HK-2 (cell line): ENCODE data around the gene BRSK1.

ENCODE experiments used
- DNase-seq: peaks from one replicate; pipeline ENCODE4 v3.0.0-alpha.2; 2018; ENCODE audit not compliant: unreplicated experiment

Gene BRSK1

DNA sequence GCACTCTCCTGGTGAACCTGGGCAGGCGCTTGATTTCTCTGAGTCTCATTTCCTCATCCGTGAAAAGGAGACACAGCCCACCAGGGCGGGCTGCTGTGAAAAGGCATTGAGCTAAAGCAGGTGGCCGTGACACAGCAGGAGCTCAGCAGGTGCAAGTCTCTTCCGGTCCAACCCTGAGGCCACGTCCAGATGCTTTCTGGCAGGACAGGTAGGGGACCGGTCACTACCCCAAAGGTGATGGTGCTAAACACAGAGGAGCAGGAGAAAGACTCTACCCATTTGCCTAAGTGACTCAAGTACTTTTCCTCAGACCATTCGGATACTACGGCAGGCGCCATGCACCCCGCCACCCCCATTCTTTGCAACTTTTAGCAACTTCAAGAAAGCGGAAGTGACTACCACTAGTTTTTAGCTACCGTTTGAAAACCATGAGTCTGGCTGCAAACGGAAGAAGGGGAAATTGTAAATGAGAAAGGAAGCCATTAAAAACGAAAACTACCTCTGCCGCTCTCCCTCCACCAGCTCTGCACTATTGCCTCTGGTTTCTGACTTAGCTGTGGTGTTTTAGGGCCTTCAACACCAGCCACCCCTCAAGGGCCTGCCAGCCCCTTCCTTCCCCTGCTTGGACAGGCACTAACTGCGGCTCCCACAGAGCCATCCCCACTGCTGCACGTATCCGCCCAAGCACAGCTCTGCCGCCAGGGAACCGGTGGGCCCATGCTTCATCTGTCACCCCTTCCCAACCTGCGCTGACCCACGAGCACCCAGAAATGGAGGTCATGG is 29.8 kb upstream of the BRSK1 start:
- DNase-seq: no peak

DNA sequence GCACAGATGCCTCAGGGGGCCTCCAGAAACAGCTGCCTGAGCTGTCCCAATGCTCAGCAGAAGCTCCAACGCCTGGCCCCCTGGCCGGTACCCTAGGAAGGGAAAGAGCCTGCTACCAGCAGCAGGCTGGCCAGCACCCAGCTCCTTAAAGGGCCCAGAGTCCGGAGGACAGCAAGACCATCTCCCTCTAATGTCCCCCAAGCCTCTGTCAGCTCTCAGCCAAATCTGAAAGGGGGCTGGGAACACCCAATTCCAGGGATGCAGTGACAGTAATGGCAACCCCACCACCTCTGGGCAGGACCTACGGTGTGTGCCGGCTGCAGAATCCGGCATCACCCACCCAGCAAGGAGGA is 29.2 kb upstream of the BRSK1 start:
- DNase-seq: no peak

DNA sequence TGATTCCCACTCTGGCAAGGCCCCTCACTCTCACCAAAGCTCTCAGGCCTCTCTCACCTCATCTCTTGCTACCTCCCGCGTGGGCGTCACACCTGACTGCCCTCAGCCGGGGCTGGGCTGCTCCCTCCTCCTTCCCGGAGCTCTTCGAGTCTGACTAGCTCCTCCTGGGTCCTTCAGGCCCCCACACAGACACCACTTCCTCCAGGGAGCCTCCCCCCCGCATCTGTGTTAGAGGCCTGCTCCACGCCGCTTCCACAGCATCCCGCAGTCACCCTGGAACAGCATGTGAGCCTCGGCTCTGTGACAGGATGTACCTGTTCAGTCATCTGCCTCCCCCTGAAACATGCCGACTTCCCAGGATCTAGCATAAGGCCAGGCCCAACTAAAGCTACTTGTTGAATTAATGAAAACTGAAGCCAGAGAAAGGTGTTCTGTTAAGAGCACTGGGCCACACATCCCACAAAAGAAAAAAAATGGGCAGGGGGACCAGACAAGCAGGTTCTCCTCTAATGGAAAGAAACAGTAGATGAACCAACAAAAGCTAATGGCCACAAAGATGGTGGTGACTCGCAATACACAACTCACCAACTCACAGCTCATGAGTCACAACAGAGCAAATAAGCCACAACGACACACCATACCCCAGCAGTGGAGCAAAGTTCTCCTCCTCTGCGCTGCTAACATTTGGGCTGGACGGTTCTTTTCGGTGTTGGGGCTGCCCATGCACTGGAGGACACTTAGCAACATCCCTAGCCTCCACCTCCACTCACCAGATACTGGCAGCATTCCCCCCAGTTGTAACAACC is 28.0 kb upstream of the BRSK1 start:
- peak; percentile 66 for DNase-seq

DNA sequence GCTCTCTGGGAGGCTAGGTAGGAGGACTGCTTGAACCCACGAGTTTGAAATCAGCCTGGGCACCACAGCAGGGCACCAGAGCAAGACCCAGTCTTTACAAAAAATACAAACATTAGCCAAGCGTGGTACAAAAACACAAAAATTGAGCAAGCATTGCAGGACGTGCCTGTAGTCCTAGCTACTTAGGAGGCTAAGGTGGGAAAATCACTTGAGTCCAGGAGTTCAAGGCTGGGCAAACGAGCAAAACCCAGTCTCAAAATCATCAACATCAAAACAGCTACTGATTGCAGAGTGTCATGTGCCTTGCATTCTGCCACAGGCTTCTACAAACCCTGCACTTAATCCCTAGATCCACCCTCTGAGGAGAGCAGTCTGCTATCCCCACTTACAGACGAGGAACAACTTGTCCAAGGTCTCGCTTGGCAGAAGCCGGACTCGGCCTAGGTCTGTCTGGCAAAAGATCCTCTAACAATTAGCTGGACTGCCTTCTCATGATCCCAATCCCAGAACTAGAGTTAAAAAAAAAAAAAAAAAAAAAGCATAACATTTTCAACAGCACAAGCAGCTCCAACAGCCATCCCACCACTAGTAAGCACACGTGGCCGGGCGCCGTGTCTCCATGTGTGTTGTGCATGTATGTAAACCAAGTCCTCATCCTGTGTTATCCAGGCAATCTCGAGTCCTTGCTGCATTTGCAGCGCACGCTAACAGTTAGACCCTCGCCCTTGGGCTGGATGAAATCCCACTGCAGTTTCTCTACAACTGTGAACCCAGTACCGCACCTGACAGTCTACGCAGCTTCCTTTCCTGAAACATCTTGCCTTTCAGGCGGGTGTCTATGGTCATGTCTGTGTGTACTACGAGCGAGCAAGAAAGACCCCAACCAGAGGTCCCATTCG is 27.0 kb upstream of the BRSK1 start:
- no peak for DNase-seq

DNA sequence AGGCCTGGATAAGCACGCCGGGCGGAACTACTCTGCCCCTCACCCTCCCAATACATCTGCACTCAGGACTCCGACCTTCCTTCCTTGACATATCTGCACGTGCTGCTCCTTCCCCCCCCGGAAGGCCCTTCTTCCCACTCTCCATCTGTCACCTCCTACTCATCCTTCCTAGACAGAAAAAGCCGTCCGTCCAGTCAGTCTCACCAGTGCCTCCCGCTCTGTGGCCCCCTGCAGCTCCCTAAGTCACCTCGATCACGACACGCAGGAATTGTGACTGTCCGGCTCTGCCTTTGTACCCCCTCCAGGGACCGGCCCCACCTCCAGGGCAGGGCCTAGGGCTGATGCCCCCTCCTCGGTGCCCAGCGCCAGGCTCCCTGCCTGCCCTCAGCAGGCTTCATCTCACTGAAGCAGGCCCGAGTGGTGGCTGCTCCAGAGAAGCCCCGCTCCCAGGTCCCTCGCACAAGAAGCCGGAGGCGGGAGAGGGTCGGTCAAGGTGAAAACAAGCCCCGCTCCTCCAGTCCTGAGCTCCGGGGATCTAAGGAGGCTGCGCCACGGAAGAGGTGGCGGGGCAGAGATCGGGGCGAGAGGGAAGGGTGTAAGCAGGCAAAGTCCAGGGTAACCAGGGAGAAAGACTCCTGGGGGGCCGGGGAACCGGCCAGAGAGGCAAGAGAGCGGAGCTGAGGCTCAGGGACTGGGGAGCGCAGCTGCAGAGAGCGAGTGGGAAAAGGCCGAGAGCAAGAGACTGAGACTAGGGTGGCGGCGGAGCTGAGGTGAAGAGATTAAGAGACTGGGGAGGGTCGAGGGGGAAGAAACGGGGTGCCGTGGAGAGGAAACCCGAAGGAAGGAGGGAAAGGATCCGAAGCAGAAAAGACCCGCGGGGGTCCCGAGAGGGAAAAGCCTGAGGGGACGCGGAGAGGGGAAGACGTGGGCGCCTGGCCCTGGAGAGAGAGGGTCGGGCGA is 26.1 kb upstream of the BRSK1 start:
- peak; percentile 28 for DNase-seq

DNA sequence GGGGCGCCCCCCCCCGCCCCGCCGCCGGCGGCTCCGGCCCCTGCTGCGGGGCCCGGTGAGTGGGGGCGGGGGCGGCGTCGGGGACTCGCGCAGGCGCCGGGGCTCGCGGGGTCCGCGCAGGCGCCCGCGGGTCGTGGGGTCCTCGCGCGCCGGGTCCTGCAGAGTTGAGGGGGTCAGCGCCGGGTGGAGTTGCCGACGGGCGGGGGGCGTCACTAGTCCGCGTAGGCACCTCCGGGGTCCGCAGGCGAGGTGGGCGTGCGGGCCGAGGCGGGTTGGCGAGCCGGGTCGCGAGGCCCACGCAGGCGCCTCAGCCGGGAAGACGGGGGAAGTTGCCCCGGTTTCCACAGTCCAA is 25.3 kb upstream of the BRSK1 start:
- peak; percentile 19 for DNase-seq

DNA sequence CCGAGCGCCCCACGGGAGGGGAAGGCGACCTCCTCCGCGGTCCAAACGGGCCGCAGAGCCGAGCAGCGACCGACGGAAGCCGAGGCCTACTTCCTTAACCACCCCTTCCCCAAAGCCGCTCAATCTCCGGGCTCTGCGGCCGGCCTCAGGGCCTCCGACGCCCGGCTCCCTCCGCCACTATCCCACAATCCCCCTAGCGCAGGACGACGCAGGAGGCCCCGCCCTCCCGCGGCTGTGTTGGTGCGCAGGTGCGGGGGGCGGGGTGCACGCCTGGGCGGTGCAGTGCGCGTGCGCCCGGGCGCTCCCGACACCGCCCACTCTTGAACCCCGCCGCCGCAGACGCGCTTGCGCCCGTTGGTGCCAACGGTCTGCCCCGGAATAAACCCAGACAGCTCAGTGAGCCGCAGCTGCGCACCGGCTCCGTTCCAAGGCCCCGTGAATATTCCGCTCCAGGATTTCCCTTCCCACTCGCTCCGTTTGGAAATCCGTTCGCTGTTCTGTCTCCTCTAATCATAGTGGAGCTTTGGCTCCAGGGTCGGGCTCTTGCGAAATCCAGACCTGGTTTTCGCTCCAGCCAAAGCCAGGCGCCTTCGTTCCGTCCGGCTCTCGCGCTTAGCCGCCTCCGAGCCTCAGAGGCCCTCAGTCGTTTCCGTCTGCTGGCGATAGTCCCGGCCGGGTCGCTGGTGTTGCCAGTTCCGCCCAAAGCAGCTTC is 24.8 kb upstream of the BRSK1 start, which contains the start of gene PPP6R1:
TSS of gene PPP6R1 (minus strand) at position 190 of the 712 bp plus-strand sequence. CDS start 11,914 bp downstream, outside the sequence.
- DNase-seq: peak; percentile 100

DNA sequence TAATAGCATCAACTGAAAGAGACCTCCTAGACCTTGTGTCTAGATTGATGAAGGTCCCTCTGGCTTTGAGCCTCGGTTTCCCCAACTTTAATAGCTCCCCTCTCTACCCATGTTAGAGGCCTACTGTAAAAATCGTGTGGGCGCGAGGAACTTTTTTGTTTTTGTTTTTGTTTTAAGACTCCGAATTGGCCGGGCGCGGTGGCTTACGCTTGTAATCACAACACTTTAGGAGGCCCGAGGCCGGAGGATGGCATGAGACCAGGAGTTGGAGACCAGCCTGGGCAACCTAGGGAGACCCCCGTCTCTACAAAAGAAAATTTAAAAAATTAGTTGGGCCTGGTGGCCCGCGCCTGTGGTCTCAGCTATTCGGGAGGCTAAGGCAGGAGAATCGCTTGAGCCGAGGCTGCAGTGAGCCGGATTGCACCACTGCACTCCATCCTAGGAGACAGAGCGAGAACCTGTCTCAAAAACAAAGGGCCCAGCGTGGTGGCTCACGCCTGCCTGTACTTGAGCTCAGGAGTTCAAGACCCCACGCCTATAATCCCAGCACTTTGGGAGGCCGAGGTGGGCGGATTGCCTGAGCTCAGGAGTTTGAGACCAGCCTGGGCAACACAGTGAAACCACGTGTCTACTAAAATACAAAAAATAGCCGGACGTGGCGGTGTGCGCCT is 24.1 kb upstream of the BRSK1 start:
- DNase-seq: no peak

DNA sequence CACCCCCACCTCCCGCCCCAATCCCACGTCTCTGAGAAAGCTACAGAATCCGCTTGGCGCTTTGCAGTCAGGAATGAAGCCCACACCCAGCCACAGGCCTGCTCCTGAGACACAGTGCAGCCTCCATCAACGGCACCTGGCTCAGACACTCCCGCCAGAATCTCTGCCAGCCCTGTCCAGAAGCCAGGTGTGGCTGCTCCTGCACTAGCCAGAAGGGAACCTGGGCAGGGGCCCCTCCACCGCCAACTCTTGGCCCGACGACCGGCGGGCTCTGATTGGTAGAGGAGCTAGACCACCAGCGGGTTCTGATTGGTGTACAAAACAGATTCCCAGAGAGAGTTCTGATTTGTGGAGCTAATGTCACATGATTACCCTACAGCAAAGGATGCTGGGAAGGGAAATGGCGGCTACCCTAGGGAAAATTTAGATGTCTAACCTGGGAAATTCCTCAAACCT is 22.1 kb upstream of the BRSK1 start:
- no peak for DNase-seq

DNA sequence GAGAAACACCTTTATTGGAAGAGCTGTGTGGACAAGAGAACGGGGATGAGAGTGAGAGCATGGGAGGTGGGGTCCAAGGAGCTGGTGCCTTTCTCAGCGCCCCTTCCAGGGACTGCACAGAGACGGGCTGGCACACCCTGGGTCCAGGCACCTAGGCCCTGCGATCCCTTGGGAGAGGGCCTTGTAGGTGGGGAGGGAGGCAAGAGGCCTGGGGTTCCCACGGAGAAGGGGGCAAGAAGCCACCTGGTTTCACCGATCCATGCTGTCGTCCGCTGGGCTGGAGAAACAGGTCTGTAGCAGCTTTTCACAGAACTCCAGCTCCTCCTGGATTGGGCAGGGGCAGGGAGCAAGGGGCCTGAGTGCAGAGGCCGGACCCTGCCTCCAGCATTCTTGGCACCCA is 21.4 kb upstream of the BRSK1 start:
- no peak for DNase-seq

DNA sequence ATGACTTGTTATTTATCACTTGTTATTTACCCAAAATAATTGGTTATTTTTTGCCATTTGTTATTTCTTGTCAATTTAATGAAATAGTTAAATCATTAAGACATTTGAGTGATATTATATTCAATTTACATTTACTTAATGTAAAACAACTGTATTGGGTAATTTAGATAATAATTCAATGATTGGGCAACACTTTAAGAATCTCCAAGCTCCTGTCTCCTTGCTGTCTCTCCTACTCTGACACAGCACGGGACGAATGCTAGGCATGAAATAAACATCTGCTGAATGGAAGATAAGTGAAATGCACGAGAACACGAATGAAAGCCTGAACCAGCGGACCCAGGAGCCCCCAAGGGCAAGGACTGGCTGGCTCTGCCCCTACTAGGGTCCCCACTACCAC is 19.3 kb upstream of the BRSK1 start:
- DNase-seq: no peak

DNA sequence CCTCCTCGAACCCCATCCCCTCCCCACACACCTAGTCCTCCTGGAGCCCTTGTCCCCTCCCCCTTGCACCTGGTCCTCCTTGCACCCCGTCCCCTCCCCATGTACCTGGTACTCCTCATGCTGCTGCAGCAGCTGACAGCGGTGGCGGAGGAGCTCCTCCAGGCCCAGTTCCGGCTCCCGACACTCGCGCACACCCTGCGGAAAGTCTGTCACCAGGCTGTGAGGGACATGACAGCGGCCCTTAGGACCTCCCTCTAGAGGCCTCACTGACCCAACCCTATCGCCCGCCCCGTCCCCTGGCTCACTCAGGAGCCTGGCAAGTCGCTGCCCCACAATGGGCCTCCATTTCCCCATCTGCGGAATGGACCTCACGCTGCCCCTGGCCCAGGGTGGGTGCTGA is 18.6 kb upstream of the BRSK1 start:
- DNase-seq: no peak

DNA sequence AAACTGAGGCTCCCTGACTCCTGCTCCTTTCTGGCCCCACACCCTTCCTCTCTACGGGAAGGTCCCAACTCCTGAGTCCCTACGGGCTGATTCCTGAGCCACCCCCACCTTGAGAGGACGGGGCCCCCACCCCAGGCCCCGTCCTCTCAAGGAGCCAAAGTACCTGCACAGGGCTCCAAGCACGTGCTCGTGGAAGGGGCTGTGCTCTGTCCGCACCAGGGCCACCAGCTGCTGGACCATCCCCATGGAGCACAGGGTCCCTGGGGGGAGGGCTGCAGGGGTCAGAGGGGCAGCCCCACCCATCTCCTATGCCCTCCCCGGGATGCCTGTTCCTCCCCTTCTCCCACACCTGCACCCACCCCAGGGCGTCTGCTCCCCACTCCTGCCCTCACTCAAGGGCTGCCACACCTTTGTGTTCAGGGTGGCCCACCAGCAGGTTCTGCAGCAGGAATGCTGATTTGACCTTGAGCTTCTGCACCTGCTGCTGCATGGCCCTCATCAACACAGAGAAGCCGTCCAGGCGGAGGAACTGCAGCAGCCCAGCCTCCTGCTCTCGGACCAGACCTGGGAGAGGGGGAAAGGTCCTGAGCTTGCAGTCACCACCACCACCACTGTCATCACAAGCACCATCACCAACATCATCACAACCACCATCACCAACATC is 17.9 kb upstream of the BRSK1 start:
- DNase-seq: no peak

DNA sequence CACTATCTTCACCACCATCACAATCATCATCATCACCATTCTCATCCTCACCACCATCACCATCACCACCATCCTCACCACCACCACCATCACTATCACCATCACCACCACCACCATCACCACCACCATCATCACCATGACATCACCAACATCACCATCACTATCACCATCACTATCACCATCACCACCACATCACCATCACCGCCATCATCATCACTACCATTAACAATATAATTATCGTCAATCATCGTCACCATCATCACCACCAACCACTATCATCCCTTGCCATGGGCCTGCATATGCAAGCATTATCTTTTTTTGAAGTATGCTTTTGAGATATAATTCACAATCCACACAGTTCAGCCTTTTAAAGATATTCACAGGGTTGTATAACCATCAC is 17.4 kb upstream of the BRSK1 start:
- no peak for DNase-seq

DNA sequence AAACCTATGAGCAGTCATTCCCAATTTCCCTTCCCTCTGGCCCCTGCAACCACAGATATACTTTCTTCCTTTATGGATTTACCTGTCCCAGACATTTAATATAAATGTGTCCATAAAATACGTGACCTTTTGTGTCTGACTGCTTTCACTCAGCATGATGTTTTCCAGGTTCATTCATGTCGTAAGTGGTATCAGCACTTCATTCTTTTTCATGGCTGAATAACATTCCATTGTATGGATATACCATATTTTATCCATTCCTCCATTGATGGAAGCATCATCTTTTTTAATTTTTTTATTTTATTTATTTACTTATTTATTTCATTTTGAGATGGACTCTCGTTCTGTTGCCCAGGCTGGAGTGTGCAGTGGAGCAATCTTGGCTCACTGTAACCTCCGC is 17.0 kb upstream of the BRSK1 start:
- no peak for DNase-seq

DNA sequence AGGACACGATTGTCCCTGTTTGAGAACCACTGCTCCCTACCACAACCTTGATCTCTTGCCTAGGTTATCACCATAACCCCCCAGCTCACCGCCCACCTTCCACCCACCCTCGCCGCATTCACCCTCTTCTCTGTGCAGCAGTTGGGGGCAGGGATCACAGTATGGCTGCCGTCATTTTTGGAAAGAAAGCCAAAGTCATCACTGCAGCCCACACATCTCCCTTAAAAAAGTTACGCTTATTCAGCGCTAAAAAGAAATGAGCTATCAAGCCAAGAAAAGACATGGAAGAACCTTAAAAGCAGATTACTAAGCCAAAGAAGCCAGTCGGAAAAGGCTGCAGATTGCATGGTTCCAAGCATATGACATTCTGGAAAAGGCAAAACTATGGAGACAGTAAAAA is 14.5 kb upstream of the BRSK1 start:
- DNase-seq: no peak

DNA sequence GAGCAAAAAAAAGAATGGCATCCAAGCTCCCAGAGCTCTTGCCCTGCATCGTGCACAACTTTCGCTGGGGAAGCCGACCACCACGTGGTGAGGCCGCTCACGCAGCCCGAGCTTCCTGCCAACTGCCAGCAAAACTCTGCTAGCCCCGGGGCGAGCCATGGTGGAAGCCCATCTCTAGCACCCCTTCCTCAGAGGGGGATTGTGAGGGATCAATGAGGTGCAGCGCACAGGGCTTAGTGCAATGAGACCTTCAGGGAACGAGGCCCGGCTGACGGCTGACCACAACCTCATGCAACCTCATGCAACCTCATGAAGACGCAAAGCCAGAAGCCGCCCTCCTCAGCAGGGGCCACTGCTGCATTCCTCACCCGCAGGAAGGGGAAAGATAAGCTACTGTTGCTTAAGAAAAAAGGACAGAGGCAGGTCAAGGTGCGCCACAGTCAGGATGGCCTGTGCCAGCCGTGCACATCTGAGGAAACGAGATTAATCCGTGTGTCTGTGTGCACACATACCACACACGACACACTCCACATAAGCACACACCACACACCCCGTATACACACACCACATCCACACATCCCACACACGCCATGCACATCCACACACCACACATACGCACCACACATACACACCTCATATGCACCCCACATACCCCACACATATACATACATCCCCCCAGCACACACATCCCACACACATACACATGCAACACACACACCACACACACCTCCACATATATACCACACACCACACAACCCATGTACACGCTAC is 13.4 kb upstream of the BRSK1 start:
- DNase-seq: no peak

DNA sequence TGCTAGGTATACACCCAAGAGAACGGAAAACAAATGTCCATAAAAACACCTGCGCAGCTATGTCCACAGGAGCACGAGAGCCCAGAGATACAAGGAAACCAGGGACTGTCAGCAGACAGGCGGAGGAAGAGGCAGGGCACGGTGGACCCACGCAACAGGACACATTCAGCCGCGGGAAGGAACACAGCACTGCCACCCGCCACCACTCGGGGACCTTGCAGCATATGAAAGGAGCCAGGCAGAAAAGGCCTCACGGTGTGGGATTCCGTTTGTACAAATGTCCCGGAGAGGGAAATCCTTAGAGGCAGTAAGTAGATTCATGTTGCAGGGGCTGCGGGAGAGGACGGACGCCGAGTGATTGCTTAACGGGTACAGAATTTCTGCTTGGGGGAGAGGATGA is 11.7 kb upstream of the BRSK1 start:
- DNase-seq: no peak
